Activated T-cell treated with anti-CD3 and anti-CD28 coated beads for 1 hour (primary cell): ENCODE data around the gene CHPT1.
"Not testable (repeated sequence)": the region's sequence is repeated elsewhere in the genome, so short reads cannot be mapped to it uniquely, and the experiment has no call there.

ENCODE experiments used
- DNase-seq: peaks from one replicate; pipeline ENCODE4 v3.0.0-alpha.2; 2020; ENCODE audit warnings: low read depth

The CHPT1 gene

GRCh38 chr12:101722392-101722791 lies 25.0 kb downstream of the CHPT1 start:
- no peak for DNase-seq

- DNase-seq, result no peak
Observed at GRCh38 chr12:101727098-101727497, 29.7 kb downstream of the CHPT1 start.

DNA sequence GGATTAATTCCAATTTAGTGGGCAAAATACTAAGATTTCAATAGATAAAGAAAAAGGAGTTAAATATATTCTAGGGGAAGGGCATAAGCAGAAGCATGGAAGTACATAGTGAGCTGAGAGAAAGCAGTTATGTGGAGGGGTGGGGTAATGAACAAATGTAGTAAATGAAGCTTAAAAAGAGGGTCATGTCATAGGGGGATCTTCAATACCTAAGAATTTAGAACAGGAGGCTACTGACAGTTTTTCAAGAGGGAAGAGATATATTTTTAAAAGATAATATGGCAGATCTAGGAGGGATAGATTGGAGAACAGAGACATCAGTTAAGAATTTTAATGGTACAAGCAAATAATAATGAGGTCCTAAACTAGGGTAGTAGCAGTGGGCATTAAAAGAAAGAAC lies 32.4 kb downstream of the CHPT1 start:
- DNase-seq, result no peak

DNA sequence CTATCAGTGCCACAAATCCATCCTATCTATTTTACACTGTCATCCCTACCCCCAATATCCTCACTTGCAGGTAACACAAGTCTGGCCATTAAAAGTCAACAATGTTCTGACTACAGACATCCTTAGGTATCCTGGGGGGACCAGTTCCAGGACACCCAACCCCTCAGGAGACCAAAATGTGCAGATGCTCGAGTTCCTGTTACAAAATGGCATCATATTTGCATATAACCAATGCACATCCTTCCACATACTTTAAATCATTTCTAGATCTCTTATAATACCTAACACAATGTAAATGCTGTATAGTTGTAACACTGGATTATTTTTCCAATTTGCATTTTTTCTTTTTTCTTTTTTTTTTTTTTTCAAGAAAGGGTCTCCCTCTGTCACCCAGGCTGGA lies 34.9 kb downstream of the CHPT1 start:
- DNase-seq, result no peak

DNA sequence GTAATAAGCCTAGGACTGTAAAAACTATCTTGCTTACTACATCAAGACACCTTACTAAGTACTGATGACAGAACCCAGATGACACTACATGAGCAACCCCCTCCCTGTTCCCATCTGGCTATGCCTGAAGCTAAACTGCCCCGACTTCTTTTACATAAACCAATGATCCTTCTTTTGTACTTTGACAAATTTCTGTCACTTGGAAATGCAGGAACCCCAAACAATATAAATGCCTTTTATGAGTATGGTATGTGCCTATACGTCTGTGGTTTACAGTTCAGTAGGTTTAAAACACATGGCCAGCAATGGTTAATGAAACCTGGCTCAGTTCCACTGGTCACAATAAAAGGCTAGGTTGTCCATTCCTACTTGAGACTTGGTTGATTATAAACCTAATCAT lies 35.7 kb downstream of the CHPT1 start:
- DNase-seq, result no peak

DNA sequence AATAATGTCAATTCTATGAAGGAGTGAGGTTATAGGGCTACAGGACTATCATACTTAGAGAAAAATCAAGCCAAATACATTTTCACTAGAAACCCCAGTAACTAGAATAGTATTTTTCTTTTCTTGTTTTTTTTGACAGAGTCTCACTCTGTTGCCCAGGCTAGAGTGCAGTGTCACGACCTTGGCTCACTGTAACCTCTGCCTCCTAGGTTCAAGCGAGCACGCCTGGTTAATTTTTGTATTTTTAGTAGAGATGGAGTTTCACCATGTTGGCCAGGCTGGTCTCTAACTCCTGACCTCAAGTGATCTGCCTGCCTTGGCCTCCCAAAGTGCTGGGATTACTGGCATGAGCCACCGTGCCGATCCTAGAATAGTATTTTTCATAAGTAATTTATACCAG lies 37.0 kb downstream of the CHPT1 start:
- DNase-seq, result not testable (repeated sequence)

DNA sequence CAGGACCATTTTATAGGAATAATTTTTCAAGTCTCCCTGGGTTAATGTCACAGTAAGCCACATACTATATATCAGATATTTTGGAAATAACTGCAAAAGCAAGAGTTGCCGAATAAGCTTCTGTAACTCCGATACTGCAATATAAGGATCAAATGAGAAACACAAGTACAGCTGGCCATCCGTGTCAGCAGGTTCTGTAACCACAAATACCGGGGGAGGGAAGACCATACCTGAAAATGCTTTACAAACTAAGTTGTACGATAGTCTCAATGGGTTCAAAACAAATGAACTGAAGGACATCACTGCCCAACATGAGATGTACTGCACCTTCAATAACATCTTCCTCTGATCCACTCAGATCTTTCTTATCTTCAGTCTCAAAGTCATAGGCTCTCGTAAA lies 40.0 kb downstream of the CHPT1 start:
- DNase-seq, result no peak

DNA sequence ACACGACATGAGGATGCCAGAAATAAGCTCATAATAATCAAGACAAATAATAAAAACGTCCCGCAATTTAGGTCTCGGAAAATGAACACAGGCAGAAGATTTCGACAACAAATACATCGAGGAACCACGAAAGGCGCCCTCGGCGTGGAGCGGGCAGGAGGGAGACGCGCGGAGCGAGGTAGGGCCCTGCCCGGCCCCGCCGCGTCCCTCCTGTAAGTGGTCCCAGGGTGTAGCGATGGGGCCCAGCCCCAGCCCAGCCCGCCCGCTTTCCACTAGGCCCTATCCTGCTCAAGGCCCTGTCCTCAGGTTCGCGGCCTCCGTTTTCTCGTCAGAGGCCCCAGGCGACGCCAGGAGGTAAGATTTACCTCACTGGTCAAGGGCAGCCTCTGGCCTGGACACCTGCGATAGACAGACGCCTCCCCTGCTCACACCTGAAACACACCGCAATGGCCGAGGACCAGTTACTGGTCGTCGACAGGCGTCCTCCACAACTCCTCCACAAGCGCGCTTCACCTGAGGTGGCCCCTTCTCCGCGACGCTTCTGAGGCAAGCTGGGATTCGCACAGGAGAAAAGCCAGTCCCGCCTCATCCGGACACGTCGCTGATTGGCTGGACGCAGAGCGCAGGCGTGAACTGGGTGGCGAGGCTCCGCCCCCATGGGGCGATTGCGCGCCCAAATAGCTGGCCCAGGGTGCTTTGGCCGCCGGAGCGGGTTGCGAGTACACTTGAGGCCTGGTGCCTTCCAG lies 41.7 kb downstream of the CHPT1 start, which contains the start of gene SYCP3:
SYCP3 (minus strand) TSS at position 543 of the 746 bp plus-strand sequence. CDS start 1,527 bp downstream, outside the sequence.
- DNase-seq, result no peak

DNA sequence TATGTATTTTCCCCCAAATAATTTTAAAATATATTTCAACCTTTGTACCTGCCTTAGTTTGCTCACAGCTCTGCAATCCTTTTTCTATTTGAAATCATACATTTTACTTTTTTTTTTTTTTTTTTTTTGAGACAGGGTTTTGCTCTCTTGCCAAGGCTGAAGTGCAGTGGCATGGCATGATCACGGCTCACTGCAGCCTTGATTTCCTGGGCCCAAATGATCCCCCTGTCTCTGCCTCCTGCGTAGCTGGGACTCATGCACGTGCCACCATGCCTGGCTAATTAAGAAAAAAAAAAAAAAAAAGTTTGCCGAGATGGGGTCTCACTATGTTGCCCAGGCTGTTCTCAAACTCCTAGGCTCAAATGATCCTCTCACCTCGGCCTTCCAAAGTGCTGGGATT lies 43.1 kb downstream of the CHPT1 start:
- DNase-seq, result no peak

GRCh38 chr12:101740980-101741379 lies 43.5 kb downstream of the CHPT1 start:
- DNase-seq, result no peak

GRCh38 chr12:101743242-101743641 lies 45.8 kb downstream of the CHPT1 start:
- DNase-seq, result no peak

DNA sequence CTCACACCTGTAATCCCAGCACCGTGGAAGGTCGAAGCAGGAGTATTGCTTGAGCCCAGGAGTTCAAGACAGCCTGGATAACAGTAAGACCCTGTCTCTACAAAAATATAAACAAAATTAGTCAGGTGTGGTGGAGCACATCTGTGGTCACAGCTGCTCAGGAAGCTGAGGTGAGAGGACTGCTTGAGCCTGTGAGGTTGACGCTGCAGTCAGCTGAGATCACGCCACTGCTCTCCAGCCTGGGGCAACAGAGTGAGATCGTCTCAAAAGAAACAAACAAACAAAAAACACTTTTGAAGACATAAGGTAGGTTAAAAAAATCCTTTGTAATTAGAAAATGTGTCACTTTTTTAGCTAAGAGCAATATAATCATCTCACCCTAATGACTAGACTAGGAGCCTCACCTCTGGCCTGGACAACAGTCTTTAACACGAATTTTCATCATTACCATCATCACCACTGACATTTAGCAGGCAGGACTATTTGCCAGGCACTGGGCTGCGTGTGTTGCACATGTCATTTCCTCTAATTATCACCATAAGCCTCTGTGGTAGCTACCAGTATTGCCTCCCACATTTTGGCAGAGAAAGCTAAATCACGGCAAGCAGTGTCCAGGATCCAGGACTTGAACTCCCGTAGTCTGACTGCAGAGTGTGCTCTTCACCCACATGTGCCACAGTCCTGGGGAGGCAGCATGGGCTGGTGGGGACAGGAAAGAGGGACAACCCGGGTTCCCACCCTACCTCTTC lies 46.5 kb downstream of the CHPT1 start:
- DNase-seq, result no peak

GRCh38 chr12:101745481-101745880 lies 48.0 kb downstream of the CHPT1 start:
- DNase-seq, result no peak

GRCh38 chr12:101746196-101746595 lies 48.8 kb downstream of the CHPT1 start:
- no peak for DNase-seq

DNA sequence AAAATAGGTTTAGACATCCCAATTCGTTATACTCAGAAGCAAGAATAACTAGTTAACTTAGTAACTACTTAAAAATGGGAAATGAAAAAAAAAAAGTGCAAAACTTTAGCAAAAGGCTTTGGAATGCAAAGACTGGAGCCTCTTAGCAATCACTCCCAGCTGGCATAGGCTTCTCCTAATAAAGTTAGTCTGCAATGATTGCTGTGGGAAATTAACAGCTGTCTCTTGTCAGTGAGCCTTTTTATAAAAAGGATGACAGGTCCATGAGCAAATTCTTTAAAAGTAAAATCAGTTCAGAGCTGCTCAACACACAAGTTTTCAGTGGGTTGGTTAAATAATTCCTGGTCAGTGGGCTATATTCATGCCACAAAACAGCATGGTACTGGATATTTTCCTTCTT lies 49.2 kb downstream of the CHPT1 start:
- DNase-seq, result no peak

DNA sequence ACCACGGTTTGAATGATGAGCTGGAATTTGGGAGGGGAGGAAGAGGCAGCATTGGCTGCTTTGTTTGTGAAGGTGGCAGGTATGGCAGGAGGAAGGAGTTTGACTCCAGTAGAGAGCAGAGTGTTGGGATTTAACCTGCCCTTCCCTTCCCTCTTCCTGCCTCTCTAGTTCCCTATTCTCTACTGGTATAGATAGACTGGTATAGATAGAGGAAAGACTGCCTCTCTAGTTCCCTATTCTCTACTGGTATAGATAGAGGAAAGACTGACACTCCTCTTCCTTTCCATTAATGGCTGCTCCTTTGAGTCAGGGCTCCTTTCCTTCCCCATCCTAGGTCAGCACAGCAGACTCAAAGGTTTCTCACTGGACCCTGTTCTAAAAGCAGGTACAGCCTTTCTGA lies 50.3 kb downstream of the CHPT1 start:
- DNase-seq, result no peak

- no peak for DNase-seq
Observed at GRCh38 chr12:101748907-101749306, 51.5 kb downstream of the CHPT1 start.

DNA sequence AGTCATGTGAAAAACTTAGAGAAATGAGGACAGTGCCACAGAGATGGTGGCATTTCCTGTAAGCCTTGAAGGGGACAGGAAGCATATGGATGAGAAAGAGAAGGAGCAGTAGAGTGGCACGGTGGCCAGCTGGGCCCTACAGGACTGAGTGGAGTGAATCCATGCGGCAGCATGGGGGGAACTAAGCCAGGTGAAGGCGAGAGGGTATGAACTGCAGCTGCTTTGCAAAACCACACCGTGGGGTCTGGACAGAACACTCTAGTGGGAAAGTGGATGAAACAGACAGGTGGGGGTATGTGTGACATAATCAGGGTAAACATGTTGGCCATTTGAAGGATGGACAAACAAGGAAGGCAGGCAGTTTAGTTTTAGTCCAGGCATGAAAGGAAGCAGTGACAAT lies 52.2 kb downstream of the CHPT1 start:
- no peak for DNase-seq

GRCh38 chr12:101750152-101750551 lies 52.7 kb downstream of the CHPT1 start:
- DNase-seq, result no peak

- no peak for DNase-seq
Observed at GRCh38 chr12:101759396-101760047, 62.1 kb downstream of the CHPT1 start.

GRCh38 chr12:101761350-101761749 lies 63.9 kb downstream of the CHPT1 start:
- no peak for DNase-seq

GRCh38 chr12:101761781-101762180 lies 64.3 kb downstream of the CHPT1 start:
- no peak for DNase-seq
